Measurements from ENCODE around the gene GMPR2. TPM values are rescaled to one million over a fixed set of nuclear protein-coding genes. Genes with fewer than 3 reads are reported as not detected.
A peak's percentile ranks its signal among the peaks of the same experiment; 100 is the strongest.

The GMPR2 gene
- total and polyA plus RNA-seq, 2 of the 13 experiments (the other 11 are each of a cell fraction or from before 2014, with no cell fraction given), result 210 to 273 TPM

- no peak for TF ChIP-seq RNF219 (CRISPR knock-in tag; IDR thresholded peaks at IDR 0.05)
- peak; percentile 82; the same call in 1 of the 2 replicates for TF ChIP-seq TBP (CRISPR knock-in tag; IDR thresholded peaks at IDR 0.05)
- TF ChIP-seq ZNF225 (CRISPR knock-in tag; IDR thresholded peaks at IDR 0.05), result peak; percentile 94
- peak; percentile 91 for TF ChIP-seq CREB1 (IDR thresholded peaks at IDR 0.05)
- no peak for TF ChIP-seq CREB1 (CRISPR knock-in tag; IDR thresholded peaks at IDR 0.05)
- peak; percentile 87 for TF ChIP-seq ZNF512 (CRISPR knock-in tag; IDR thresholded peaks at IDR 0.05)
- peak; percentile 99 for TF ChIP-seq GTF3A (CRISPR knock-in tag; conservative IDR thresholded peaks at IDR 0.05)
- TF ChIP-seq SMC3 (IDR thresholded peaks at IDR 0.05; ENCODE audit: low read length), result no peak
- peak; percentile 99 for TF ChIP-seq ZNF337 (CRISPR knock-in tag; IDR thresholded peaks at IDR 0.05; ENCODE audit: borderline replicate concordance, low read depth)
- peak; percentile 100 for TF ChIP-seq ZNF501 (CRISPR knock-in tag; IDR thresholded peaks at IDR 0.05)
- TF ChIP-seq ZFP36L1 (CRISPR knock-in tag; IDR thresholded peaks at IDR 0.05), result peak; percentile 86
- peak; percentile 99 for TF ChIP-seq ZNF234 (CRISPR knock-in tag; conservative IDR thresholded peaks at IDR 0.05)
- TF ChIP-seq ZNF709 (CRISPR knock-in tag; IDR thresholded peaks at IDR 0.05), result peak; percentile 99
- TF ChIP-seq MED1 (CRISPR knock-in tag; IDR thresholded peaks at IDR 0.05), result peak; percentile 86
- TF ChIP-seq CEBPZ (IDR thresholded peaks at IDR 0.05; ENCODE audit: low read length), result no peak
- TF ChIP-seq MAX (IDR thresholded peaks at IDR 0.05), result no peak
- no peak for TF ChIP-seq ZNF737 (CRISPR knock-in tag; IDR thresholded peaks at IDR 0.05; ENCODE audit: borderline replicate concordance)
- TF ChIP-seq MED8 (CRISPR knock-in tag; IDR thresholded peaks at IDR 0.05; ENCODE audit: insufficient replicate concordance), result no peak
- TF ChIP-seq ZEB1 (IDR thresholded peaks at IDR 0.05; ENCODE audit: insufficient replicate concordance, low read depth), result no peak
- peak; percentile 98; the same call in 1 of the 2 replicates for TF ChIP-seq ZNF749 (CRISPR knock-in tag; IDR thresholded peaks at IDR 0.05; ENCODE audit: borderline replicate concordance)
- TF ChIP-seq ZNF776 (CRISPR knock-in tag; IDR thresholded peaks at IDR 0.05), result peak; percentile 95
- TF ChIP-seq KAT2B (IDR thresholded peaks at IDR 0.05; ENCODE audit: borderline replicate concordance, low read depth, low read length), result no peak
- TF ChIP-seq ZFP90 (CRISPR knock-in tag; IDR thresholded peaks at IDR 0.05; ENCODE audit: borderline replicate concordance), result peak; percentile 94
Observed at GRCh38 chr14:24195186-24196070, 37.3 kb upstream of the GMPR2 start, which contains the start of gene TM9SF1 (continued).
